Motor neuron (in vitro differentiated cells): ENCODE results near the gene SCN2B. TPM values are rescaled to one million over a fixed set of nuclear protein-coding genes. Genes with fewer than 3 reads are reported as not detected.
A peak's percentile ranks its signal among the peaks of the same experiment; 100 is the strongest.
"Not testable (repeated sequence)": the region's sequence is repeated elsewhere in the genome, so short reads cannot be mapped to it uniquely, and the experiment has no call there.

Source experiments
- ATAC-seq, 8 experiments: fragments of 200-7000 bp; cut with Tn5 transposase; replicated peaks in 6 of 8; 2 replicates each; pipeline ENCODE4 v1.8.0; 2021; ENCODE audit warnings: mild to moderate bottlenecking in 8 of 8, moderate library complexity in 8 of 8
- H3K27ac ChIP-seq, 2 donors: fragments of 250-450 bp; sonication (Bioruptor Pico); 2 replicates each; pipeline ENCODE4 v1.9.0; 2021; ENCODE audit warnings: antibody characterized with exemption in 2 of 2, mild to moderate bottlenecking in 2 of 2, moderate library complexity in 1 of 2
- H3K4me1 ChIP-seq, 2 donors: fragments of 250-450 bp; sonication (Bioruptor Pico); replicated peaks in 1 of 2; 2 replicates each; pipeline ENCODE4 v1.6.1; 2021; ENCODE audit warnings: antibody characterized with exemption in 2 of 2, mild to moderate bottlenecking in 2 of 2, moderate library complexity in 1 of 2
- H3K4me3 ChIP-seq, 5 donors: fragments of 250-450 bp; sonication (Bioruptor Pico); 2 replicates each; pipeline ENCODE4 v1.9.0; 2021; ENCODE audit warnings: antibody characterized with exemption in 5 of 5, mild to moderate bottlenecking in 5 of 5, moderate library complexity in 4 of 5
- WGBS, 10 experiments: fragments of 450-650 bp; shearing (Covaris generic); methylation state at CpG; one replicate each; pipeline ENCODE4 v1.0.0; 2022; 5-methylcytosine and 5-hydroxymethylcytosine counted together
- in situ Hi-C, 9 experiments: fragments of 400-800 bp; cut with MboI; loops; one replicate each; pipeline ENCODE4 v1.15.0; 2021; ENCODE audit warnings: low sequenced_read_pairs in 9 of 9, low pct_unique_long_range_greater_than_20kb in 2 of 9; ENCODE audit not compliant: unreplicated experiment in 9 of 9
- total RNA-seq, 8 experiments: library from RNA; unstranded; fragments of 300-600 nt; gene quantifications; 2 replicates each; pipeline versions ENCODE4 v1.2.3 to v1.2.4, GENCODE V29; 2022

The SCN2B gene
- total RNA-seq, 8 experiments from 2014 or later: 0.08 to 3.4 (median 0.22) TPM

DNA sequence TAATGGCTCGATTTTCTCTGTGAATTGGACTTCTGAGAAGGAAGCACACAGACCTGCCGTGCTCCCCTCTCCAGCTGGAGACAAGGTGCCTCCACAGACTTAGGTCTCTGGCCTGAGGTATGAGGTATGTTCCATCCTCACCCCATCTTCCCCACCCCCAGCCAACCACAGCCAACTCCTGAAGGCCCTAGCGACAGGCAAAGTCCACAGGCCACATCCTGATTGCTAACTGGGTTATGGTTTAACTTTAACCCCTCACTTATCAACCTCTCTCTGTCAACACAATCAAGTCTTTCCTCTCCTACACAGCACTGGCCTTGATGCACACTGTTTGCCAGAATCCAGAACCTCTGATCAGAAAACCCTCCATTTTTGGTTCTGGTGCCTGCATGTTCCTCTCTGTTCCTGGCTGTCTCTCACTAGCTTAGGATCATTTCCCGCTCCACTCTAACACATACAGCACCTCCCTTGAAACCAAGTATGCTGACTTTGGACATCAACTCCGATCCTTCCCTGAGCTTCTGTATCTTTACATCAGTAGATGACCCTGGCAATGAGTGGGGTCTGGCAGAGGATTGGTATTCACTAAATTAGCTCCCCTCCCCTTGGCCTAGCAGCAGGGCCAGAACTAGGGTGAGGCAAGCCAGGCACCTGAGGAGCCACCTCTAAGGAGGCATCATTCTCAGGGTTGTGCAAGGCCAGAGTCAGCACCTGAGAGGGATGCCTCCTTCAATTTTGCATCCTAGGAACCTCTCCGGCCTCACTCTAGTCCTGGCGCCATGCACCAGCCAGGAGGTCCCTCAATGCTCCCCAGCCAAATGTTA is 26.4 kb upstream of the SCN2B start:
- in situ Hi-C loops: loop anchor here in 1 of 9 experiments (10.0 kb wide), 1 partner anchor 152 kb away; the partner anchor contains the start of gene UBE4A
- no peak for ATAC-seq
- H3K27ac ChIP-seq: no peak overlapping the region
- WGBS, 10 experiments: 13 to 80% (median 50%) methylated on average over 1 to 6 of the region's 7 CpGs; no CpG with 5 or more reads in 3 of the 10 experiments
- H3K4me1 ChIP-seq: no peaks in the 10 kb centered on the region
- H3K4me3 ChIP-seq: no peak overlapping the region

DNA sequence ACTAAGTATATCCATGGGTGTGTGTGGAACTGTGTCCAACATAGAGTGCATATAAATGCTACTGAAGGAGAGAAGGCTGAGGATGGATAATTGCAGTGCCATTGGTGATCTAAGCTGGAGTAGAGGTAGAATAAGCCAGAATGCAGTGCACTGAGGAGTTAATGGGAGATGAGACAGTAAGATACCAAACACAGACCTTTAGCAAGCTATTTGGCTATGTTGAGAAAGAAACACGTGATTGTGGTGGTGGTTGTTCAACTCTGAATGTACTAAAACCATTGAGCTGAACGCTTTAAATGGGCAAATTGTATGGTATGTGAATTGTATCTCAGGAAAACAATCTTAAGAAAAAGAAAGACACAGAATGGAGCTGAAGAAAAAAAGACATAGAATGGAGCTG is 25.5 kb upstream of the SCN2B start:
- whole genome bisulfite sequencing, 10 experiments: 0 to 86% (median 56%) methylated on average over 1 to 2 of the region's 2 CpGs
- Histone ChIP-seq H3K4me1 (no peaks in the 10 kb centered on the region), H3K4me3 (no peak overlapping the region), H3K27ac (no peak overlapping the region)
- in situ Hi-C loops: loop anchor here in 1 of 9 experiments (10.0 kb wide), 1 partner anchor 153 kb away; the partner anchor contains the start of gene UBE4A
- ATAC-seq: no peak

DNA sequence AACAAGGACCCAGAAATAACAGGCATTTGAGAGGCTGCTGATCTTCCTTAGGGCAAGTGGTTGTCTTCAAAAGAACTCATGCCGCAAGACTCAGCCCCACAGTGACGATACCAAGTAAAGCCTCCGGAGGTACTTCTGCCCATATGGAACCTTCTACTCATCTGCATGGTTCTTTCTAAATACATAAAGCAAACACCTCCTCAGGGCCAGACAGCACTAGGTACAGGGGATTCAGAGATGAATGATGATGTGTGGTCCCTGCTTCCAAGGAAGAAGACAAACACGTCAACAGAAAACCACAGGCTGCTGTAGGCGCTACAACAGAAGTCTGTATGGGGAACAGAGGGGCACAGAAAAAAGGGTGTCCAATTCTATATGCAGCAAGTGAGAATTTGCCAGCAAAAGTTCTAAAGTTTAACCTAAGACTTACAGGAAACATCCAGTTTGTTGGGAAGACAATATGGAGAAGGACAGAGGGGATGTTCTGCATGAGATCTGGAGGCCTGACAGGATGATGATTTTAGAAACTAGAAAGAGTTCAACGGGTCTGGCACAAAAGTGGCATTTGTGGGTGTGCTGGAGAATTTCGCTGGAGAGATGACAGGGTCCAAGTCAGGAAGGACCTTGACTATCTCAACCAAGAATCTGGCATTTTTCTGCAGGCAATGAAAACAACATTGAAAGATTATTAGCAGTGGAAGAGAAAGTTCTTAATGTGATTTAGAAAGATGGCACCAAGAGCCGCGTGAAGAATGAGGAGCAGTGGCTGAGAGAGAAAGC is 24.7 kb upstream of the SCN2B start:
- Histone ChIP-seq H3K4me3 (no peak overlapping the region), H3K27ac (no peak overlapping the region), H3K4me1 (no peaks in the 10 kb centered on the region)
- ATAC-seq: no peak
- in situ Hi-C loops: loop anchor here in 1 of 9 experiments (10.0 kb wide), 1 partner anchor 154 kb away; the partner anchor contains the start of gene UBE4A
- 59 to 92% (median 84%) methylated on average over 4 to 9 of the region's 9 CpGs; no CpG with 5 or more reads in 2 of the 10 experiments for WGBS, 10 experiments

DNA sequence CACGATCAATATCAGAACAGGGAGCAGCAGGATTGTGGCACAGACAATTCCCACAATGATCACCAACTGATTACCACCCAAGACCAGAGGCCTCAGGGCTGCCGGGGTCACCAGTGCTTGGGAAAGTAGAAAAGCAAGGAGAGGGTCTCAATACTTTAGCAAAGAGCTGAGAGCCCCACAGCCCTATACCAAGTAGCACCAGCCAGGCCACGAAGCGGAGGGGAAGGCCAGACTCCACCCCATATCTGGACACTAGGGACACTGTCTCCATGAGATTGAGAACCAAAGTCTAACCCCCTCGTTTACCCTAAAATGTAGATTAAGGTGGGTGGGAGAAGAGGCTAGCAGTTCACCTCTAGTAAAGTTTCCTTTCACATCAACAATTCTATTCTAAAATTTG is 24.1 kb upstream of the SCN2B start:
- 20 to 87% (median 69%) methylated on average over 1 to 5 of the region's 5 CpGs; no CpG with 5 or more reads in 3 of the 10 experiments for WGBS, 10 experiments
- ATAC-seq: no peak
- Histone ChIP-seq H3K27ac (no peak overlapping the region), H3K4me1 (no peaks in the 10 kb centered on the region), H3K4me3 (no peak overlapping the region)
- in situ Hi-C loops: loop anchor here in 1 of 9 experiments (10.0 kb wide), 1 partner anchor 154 kb away; the partner anchor contains the start of gene UBE4A

DNA sequence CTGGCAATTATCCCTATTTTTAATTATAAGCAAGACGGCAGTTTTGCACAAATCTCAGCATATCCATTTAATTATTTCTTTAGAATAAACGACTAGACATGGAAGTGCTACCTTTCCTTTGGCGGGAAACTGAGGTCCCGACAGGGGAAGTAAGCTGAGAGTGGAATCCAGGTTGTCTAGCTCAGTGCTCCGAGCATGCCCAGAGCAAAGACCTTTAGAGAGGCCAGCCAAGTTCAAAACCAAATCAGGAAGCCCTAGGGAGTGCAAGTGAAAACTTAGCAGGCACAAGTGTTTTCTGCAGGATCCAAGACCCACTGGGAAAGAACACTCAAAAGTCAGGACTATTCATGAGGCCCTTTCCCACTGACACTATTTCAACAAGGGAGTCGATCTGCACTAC is 22.7 kb upstream of the SCN2B start:
- H3K27ac ChIP-seq: no peak overlapping the region
- in situ Hi-C loops: loop anchor here in 4 of 9 experiments (10.0 to 25.0 kb wide), 2 partner anchors 156 to 163 kb away; partner anchors contain the start of gene UBE4A (in 4 of the 4)
- H3K4me1 ChIP-seq: no peaks in the 10 kb centered on the region
- WGBS, 10 experiments: 0 to 100% (median 73%) methylated on average over 1 to 6 of the region's 6 CpGs
- no peak overlapping the region for H3K4me3 ChIP-seq
- ATAC-seq: no peak

DNA sequence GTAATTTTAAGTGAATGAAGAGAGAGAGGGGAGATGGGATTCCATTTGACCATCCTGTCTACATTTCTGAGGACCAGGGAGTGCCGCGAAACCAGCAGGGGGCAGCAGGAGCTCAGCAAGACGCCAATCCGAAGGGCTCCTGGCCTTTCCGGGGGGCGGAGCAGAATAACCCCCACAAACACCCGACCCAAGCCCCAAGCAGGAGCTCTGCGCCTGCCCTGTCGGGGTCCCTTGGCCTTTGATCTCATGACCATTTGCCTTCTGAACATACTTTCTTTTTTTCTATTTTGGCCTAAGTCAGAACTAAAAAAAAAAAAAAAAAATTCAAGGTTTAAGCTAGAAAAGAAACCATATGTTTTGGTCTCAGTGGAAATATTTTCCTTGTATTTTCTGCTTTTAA is 21.9 kb upstream of the SCN2B start:
- no peak overlapping the region for H3K4me3 ChIP-seq
- H3K4me1 ChIP-seq: no peaks in the 10 kb centered on the region
- in situ Hi-C loops: loop anchor here in 4 of 9 experiments (10.0 to 25.0 kb wide), 2 partner anchors 156 to 164 kb away; partner anchors contain the start of gene UBE4A (in 4 of the 4)
- 0 to 8% (median 0%) methylated on average over 1 to 8 of the region's 9 CpGs; no CpG with 5 or more reads in 5 of the 10 experiments for WGBS, 10 experiments
- peak; percentile 53 to 95 (median 71) for ATAC-seq
- H3K27ac ChIP-seq: no peak overlapping the region

DNA sequence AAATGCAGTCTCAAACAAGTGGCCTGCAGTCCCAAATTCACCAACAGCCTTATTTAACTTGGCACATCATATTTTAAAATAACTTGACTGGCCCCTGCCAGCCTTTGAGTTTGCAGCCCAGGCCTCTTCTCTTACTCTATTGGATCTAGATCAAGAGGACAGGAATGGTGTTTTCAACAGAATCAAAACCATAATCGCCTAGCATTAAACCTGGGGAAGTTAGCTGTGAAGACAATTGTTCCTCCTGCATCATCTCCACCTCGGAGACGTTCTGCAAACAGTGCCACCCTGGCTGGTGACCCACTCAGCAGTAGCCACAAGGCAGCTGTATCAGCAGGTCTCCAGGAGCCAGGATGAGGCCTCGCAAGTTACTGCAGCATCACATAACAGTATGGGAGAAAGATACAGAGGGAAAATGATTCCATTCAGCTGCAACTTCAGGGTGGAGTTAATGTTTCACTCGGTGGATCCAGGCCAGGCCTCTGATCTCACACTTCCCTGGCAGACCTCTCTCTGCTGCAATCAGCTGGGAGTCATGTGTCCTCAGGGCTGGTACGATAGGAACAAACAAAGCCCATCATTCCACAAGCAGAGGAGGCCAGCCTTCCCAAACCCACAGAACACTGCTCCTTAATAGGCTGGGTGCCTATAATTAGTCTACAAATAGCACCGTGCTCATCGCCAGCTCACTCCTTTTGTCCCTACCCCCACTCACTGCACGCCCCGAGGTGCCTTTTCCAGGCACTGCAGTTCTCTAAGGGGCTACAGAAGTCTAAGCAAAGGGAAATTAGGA is 18.6 kb upstream of the SCN2B start:
- WGBS, 10 experiments: 0 to 40% (median 25%) methylated on average over 1 to 8 of the region's 10 CpGs; no CpG with 5 or more reads in 1 of the 10 experiments
- in situ Hi-C loops: loop anchor here in 4 of 9 experiments (10.0 to 25.0 kb wide), 2 partner anchors 160 to 167 kb away; partner anchors contain the start of gene UBE4A (in 4 of the 4)
- peak; percentile 66 to 96 (median 94) for ATAC-seq
- Histone ChIP-seq H3K4me3 (no peak overlapping the region), H3K27ac (no peak overlapping the region), H3K4me1 (no peaks in the 10 kb centered on the region)

DNA sequence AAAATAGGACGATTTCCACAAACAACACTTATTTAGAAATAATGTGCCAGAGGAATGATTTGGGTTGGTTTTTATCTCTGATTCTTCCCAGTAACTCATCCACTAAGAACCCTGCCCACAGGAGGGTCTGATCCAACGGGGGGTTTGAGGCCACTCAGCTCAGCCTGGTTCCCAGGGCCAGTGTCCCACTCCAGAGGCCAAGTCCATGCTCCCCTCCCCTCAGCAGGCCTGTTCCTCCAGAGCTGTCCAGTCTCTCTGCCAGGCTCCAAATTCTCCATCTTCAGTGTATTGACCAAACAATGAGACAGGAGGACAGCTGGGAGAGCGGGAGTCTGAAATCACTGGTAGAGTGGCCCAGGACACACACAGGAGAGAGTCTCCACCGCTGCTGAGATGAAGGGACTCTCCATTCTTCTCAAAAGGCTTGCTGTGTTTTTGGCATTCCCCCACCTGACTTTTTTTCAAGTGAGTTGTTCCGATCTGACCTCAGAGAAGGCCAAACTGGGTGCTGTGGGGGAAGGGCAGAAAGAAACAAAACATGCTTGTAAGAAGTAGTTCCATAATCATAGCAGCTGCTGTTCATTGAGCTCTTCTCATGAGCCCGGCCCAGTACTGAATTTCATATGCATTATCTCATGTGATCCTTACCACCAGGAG is 17.6 kb upstream of the SCN2B start:
- no peak overlapping the region for H3K27ac ChIP-seq
- no peak for ATAC-seq
- no peak overlapping the region for H3K4me3 ChIP-seq
- WGBS, 10 experiments: 0 to 94% (median 60%) methylated on average over 1 to 6 of the region's 6 CpGs; no CpG with 5 or more reads in 2 of the 10 experiments
- H3K4me1 ChIP-seq: no peaks in the 10 kb centered on the region
- in situ Hi-C loops: loop anchor here in 4 of 9 experiments (10.0 to 25.0 kb wide), 2 partner anchors 161 to 168 kb away; partner anchors contain the start of gene UBE4A (in 4 of the 4)

DNA sequence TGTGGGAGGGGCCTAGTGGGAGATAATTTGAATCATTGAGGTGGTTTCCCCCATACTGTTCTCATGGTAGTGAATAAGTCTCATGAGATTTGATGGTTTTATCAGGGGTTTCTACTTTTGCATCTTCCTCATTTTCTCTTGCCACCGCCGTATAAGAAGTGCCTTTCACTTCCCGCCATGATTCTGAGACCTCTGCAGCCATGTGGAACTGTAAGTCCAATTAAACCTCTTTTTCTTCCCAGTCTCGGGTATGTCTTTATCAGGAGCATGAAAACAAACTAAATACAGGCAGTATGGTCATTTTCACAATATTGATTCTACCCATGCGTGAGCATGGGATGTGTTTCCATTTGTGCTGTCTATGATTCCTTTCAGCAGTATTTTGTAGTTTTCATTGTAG is 16.4 kb upstream of the SCN2B start:
- not testable (repeated sequence) for H3K4me3 ChIP-seq, H3K4me1 ChIP-seq, ATAC-seq, H3K27ac ChIP-seq
- WGBS, 10 experiments: 58 to 100% (median 87%) methylated on average over 2 to 5 of the region's 5 CpGs
- in situ Hi-C loops: loop anchor here in 4 of 9 experiments (10.0 to 25.0 kb wide), 2 partner anchors 162 to 169 kb away; partner anchors contain the start of gene UBE4A (in 4 of the 4)

DNA sequence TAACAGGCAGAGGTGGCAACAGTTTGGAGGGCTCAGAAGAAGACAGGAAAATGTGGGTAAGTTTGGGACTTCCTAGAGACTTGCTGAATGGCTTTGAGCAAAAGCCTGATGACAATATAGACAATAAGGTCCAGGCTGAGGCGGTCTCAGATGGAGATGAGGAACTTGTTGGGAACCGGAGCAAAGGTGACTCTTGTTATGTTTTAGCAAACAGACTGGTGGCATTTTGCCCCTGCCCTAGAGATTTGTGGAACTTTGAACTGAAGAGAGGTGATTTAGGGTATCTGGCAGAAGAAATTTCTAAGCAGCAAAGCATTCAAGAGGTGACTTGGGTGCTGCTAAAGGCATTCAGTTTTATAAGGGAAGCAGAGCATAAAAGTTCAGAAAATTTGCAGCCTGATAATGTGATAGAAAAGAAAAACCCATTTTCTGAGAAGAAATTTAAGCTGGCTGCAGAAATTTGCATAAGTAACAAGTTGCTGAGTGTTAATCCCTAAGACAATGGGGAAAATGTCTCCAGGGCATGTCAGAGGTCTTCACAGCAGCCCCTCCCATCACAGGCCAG is 14.6 kb upstream of the SCN2B start:
- not testable (repeated sequence) for H3K27ac ChIP-seq, ATAC-seq, H3K4me3 ChIP-seq, H3K4me1 ChIP-seq
- in situ Hi-C loops: loop anchor here in 4 of 9 experiments (10.0 to 25.0 kb wide), 2 partner anchors 164 to 171 kb away; partner anchors contain the start of gene UBE4A (in 4 of the 4)
- WGBS, 10 experiments: 20 to 80% (median 66%) methylated on average over 1 to 2 of the region's 2 CpGs; no CpG with 5 or more reads in 4 of the 10 experiments

DNA sequence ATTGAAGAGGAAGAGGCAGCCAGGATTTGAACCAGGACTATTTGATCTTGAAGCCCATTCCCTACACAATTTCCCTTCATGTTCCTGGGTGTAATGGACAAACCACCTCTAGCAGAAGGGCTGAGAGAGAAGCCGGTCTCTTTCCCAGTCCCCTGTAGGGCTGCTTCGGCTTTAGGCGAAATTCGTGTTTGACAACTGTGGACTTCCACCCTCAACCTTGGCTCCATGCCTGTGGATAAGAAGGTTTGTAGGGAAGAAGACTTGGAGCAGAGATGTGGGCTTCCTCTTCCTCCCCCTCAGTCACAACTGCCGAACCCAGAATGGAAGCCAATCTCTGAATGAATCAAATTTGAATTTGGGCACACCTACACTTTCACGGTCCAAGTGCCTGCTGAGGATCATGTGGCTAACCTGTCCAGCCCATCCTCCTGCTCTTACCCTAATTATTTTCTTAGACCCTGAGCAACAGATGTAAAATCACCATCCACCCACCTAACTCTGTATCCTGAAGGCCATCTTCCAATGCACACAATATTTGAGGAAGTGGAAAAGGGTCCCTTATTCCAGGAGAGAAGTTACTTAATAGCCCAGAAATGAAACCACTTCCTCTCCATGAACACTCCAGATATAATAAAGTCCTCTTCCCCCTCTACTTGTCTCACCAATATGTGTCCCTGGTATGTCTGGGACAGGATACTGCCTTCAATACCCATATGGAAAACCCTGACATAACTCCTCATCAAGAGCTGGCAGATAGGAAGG is 10.1 kb upstream of the SCN2B start:
- in situ Hi-C loops: loop anchor here in 1 of 9 experiments (25.0 kb wide), 1 partner anchor 176 kb away; the partner anchor contains the start of gene UBE4A
- no peak for ATAC-seq
- Histone ChIP-seq H3K4me1 (no peaks in the 10 kb centered on the region), H3K27ac (no peak overlapping the region), H3K4me3 (no peak overlapping the region)
- 0 to 100% (median 73%) methylated on average over 1 to 4 of the region's 6 CpGs; no CpG with 5 or more reads in 3 of the 10 experiments for WGBS, 10 experiments
